SK-N-MC (cell line): ENCODE measurements around the gene TDRD12.

Experiments
- EZH2 ChIP-seq: fragments of 200-600 bp; sonication (generic); IDR thresholded peaks from one replicate; pipeline ENCODE4 v1.6.1; 2017; ENCODE audit warnings: antibody characterized with exemption
- POLR2AphosphoS5 ChIP-seq: IDR thresholded peaks from 2 replicates; pipeline ENCODE4 v1.6.1; 2012; ENCODE audit warnings: mild to moderate bottlenecking, low read depth, low read length, borderline replicate concordance

DNA sequence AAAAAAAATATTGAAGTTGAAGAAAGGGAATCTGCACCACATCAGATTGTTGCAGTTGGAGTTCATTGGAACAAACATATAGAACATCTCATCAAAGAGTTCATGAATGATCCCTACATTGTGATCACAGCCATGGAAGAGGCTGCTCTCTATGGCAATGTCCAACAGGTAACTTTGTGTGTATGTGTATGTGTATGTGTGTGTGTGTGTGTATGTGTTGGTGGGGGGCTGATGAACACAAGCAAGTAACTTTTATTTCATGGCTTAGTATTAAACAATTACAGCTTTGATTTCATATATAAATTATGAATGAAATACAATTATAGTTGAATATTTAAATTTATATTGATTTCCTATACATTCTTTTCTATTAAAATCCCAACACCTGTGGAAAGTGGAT, 80.6 kb downstream of the TDRD12 start:
- TF ChIP-seq EZH2 (no peak), POLR2AphosphoS5 (no peak)
